Retinal pigment epithelial cell (primary cell): ENCODE results near the gene CBR3.
"Not testable (repeated sequence)": the region's sequence is repeated elsewhere in the genome, so short reads cannot be mapped to it uniquely, and the experiment has no call there.

Source experiments
- DNase-seq: peaks from one replicate; pipeline ENCODE4 v3.0.0-alpha.2; 2010; ENCODE audit warnings: low read depth
- H3K4me3 ChIP-seq: 2 replicates; pipeline ENCODE4 v1.5.1; 2011; ENCODE audit warnings: mild to moderate bottlenecking, low read length, control low read depth, moderate library complexity
- TF ChIP-seq, protein P1 (sequence below): conservative IDR thresholded peaks from 2 replicates; pipeline ENCODE4 v1.5.1; 2011; ENCODE audit warnings: low read depth, low read length, control low read depth, inconsistent platforms

The CBR3 gene

DNA sequence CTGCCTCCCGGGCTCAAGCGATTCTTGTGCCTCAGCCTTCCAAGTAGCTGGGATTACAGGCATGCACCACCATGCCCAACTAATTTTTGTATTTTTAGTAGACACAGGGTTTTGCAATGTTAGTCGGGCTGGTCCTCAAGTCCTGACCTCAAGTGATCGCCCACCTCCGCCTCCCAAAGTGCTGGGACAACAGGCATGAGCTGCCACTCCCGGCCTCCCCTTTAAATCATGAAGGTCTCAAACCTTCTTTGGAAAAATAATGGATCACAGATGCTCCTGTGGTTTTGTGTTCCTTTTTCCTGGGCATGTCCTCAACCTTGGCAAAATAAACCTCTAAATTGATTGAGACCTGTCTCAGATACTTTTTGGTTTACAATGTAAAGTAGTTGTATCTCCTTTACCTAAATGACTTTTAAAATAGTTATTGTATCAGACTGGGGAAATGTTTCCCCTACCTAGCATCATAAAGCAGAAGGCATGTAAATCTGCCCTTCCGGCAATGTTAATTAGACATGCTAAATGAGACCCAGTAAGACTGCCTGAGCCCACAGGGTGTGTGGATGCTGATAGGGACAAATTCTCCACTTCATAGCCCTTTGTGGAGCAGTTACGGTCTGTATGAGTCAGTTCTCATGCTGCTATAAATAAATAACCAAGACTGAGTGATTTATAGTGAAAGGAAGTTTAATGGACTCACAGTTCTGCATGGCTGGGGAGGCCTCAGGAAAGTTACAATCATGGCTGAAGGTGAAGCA, 37.3 kb upstream of the CBR3 start:
- TF ChIP-seq, protein P1, sequence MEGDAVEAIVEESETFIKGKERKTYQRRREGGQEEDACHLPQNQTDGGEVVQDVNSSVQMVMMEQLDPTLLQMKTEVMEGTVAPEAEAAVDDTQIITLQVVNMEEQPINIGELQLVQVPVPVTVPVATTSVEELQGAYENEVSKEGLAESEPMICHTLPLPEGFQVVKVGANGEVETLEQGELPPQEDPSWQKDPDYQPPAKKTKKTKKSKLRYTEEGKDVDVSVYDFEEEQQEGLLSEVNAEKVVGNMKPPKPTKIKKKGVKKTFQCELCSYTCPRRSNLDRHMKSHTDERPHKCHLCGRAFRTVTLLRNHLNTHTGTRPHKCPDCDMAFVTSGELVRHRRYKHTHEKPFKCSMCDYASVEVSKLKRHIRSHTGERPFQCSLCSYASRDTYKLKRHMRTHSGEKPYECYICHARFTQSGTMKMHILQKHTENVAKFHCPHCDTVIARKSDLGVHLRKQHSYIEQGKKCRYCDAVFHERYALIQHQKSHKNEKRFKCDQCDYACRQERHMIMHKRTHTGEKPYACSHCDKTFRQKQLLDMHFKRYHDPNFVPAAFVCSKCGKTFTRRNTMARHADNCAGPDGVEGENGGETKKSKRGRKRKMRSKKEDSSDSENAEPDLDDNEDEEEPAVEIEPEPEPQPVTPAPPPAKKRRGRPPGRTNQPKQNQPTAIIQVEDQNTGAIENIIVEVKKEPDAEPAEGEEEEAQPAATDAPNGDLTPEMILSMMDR = no peak
- peak; percentile 44 for DNase-seq
- no peak overlapping the region for H3K4me3 ChIP-seq

DNA sequence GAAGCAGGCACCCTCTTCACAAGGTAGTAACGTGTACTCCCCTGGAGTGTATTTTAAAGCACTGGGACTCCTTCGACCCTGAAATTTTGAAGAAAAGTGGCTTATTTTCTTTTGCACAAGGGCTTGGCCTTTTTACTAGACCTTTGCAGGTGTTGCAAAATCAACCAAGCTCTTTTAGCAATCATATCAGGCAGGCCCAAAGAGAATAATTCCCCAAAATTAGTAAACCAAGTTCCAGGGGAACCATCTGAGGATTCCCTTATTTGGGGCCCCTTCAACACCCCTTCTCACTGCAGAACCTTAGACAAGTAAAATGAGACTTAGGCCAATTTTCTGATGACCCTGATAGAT, 36.7 kb upstream of the CBR3 start:
- no peak for DNase-seq
- TF ChIP-seq, protein P1 = no peak
- no peak overlapping the region for H3K4me3 ChIP-seq

DNA sequence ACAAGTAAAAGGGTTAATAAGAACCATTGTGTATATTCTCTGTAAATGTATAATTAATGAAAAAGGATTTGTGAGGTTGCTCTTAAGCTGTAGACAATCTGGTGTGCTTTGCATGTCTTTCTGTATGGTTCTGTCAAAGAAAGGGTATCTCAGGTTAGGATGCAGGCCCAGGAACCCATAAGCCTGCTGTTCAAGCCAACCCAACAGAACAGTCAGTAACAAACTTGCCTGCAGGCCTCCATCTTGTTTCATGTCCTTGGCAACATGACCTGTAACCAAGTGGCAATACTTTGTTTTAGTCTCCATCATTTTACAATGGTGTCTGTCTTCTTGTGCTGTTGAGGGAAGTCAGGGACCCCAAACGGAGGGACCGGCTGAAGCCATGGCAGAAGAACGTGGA, 35.9 kb upstream of the CBR3 start:
- no peak for DNase-seq
- TF ChIP-seq, protein P1 = no peak
- H3K4me3 ChIP-seq = no peak overlapping the region

DNA sequence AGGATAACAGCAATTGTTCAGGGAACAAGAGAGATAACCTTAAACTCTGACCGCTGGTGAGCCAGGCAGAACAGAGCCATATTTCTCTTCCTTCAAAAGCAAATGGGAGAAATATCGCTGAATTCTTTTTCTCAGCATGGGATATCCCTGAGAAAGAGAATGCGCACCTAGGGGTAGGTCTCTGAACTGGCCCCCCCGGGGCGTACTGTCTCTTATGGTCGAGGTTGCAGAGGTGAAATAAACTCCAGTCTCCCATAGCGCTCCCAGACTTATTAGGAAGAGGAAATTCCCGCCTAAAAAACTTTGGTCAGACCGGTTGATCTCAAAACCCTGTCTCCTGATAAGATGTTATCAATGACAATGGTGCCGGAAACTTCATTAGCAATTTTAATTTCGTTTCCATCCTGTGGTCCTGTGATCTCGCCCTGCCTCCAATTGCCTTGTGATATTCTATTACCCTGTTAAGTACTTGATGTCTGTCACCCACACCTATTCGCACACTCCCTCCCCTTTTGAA, 35.1 kb upstream of the CBR3 start:
- not testable (repeated sequence) for H3K4me3 ChIP-seq, DNase-seq

DNA sequence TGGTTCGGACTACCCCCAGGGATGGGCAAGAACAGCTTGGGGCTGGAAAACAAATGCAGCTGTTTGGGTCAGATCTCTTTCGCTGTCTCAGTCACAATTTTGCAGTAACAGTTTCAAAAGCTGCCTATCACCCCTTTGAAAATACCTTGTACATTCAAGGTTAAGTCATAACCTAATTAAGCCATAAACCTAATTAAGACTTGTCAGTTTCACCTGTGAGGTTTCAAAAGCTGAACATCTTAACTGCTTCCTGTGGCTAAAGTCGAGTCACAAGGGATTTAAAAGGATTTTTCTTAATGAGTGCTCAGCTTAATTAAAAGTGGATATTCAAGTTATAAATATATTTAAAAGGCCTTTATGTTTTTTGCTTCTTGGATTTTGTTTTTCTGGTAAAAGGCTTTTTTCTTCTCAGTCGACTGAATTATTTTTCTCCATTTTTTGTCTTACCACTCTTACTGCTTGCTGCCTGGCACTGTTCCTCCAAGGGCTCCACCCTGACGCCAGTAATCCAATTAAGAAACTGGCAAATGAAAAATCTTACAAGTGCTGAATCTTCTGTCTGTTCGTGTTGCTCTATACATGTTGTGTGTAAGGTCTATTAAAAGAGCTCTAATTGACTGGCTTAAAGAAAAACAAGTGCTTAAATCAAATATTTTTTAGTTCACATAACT, 33.8 kb upstream of the CBR3 start:
- no peak for DNase-seq
- TF ChIP-seq, protein P1 = no peak

DNA sequence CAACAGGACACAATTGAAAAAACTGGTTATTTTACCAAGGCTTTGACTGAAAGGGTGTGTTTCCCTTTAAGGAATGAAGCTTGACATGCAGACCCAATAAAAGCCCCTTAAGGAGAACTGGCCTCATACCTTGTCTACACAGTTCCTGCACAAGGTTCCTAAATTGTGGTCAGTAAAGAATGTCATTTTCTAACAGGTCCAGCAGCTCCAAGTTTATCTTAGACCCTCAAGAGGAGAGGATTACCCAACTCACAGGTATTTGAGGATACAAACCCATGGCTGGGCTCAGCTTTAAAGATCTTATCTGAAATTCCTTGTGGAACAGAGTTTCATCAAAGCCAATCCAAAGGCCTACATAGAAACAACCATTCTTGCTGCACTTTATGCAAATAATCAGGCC, 31.4 kb upstream of the CBR3 start:
- no peak for DNase-seq
- no peak overlapping the region for H3K4me3 ChIP-seq
- TF ChIP-seq, protein P1 = no peak

More for the DNA sequence above, 33.8 kb upstream of the CBR3 start:
- no peak overlapping the region for H3K4me3 ChIP-seq

DNA sequence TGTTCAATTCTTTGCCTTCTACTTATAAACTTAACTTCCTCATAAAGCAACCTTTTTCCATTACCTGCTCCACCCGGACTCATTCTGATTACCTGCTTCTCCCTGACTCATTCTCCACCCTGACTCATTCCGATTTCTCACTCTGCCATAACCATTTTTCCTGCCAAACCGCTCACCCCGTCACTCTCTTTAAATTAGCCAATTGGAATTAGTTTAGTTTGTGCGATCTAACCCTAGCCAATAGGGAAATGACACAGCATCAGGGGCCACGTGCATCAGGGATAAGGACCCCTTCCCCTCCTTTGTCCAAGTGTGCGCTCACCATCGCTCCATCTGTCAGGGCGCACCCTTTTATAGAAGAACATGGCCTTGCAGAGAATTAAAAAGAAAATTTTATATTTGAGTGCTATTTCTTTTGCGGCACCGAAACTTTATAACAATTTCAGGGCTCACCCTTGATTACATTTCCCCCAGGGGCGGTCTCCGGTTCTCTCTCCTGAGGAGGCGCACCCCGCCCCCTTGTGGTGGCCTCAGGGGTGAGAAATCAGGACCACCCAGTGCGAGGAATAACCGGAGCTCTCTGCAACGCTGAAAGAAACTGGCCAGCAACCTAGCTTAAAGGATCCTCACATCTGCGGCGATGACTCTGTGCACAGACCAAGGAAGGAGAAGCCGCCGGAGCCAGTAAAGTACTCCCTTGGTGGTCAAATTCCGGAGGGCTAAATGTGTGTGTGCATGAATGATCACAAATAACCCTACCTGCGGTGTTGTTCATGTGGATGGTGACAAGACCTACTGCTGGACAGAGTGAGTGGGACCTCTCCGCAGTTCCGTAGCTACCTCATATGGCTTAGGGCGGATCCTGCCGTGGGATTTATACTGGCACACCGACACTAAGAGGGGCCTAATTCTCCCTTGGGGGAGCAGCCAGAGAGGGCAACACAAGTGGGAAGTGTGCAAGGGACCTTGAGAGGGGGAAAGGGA, 30.3 kb upstream of the CBR3 start:
- H3K4me3 ChIP-seq = peak overlapping the region; percentile 4
- no peak for DNase-seq
- TF ChIP-seq, protein P1 = peak; percentile 74
